ENCODE measurements around the gene TUBB1.

GRCh38 chr20:59032023-59032712 lies 12.9 kb downstream of the TUBB1 start, which contains the start of gene ATP5F1E:
- TF ChIP-seq POLR2A (IDR thresholded peaks at IDR 0.05) (peak; percentile 92 to 98), CTCF (IDR thresholded peaks at IDR 0.05) (no peak), POLR2AphosphoS5 (IDR thresholded peaks at IDR 0.05) (peak; percentile 94)

Measured in gastroesophageal sphincter (tissue), 3 donors.